DMS53 treated with DMSO at 0.1 percent for 48 hours (cell line): Measurements from ENCODE around the gene CABP2.
"Not testable (repeated sequence)": the region's sequence is repeated elsewhere in the genome, so short reads cannot be mapped to it uniquely, and the experiment has no call there.

ENCODE experiments used
- DNase-seq: peaks from one replicate; lab custom pipeline; 2025; ENCODE audit not compliant: unreplicated experiment; lab: John Stamatoyannopoulos, UW

The CABP2 gene

GRCh38 chr11:67477344-67478050, 45.7 kb downstream of the CABP2 start:
- DNase-seq = not testable (repeated sequence)

- DNase-seq = not testable (repeated sequence)
Measured at GRCh38 chr11:67476692-67477091, 46.6 kb downstream of the CABP2 start.

DNA sequence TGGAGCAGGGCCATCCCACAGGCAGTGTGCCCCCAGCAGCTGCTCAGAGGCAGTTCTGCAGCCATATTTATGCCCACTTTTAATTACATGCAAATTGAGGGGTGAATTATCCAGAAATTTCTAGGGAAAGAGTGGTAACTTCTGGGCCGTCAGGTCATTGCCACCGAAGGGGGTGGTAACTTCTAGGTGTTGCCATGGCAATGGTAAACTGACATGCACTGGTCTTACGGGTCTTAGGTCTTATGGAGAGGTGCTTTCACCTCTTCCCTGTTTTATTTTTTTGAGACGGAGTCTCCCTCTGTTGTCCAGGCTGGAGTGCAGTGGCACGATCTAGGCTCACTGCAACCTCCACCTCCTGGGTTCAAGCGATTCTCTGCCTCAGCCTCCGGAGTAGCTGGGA, 50.4 kb downstream of the CABP2 start:
- no peak for DNase-seq

DNA sequence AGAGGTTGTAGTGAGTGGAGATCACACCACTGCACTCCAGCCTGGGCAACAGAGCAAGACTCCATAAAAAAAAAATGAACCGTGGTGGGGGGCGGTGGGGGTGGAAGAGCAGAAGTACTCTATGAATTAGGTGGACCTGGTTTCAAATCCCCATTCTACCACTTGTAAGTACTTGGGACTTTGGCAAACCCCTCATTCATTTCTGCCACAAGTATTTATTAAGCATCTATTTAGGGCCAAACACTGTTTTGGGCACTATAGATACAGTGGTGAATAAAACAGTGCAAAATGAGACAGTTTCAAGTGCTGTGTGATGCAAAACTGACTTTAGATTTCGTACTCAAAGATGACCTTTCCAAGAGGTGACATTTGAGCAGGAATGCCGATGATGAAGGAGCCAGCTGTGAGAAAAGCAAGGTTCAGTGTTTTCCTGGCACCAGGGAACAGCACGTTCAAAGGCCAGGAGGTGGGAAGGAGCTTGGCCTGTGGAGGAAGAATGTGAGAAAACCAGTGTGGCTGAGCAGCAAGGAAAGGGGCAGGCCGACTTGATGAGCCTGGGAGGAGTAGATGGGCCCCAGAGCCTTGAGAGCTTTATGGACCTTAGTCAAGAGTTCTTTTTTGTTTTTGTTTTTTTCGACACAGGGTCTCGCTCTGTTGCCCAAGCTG, 52.8 kb downstream of the CABP2 start:
- DNase-seq = no peak

- DNase-seq = no peak
Measured at GRCh38 chr11:67469508-67469811, 53.8 kb downstream of the CABP2 start.
